Endothelial cell of umbilical vein (primary cell): ENCODE measurements around the gene THSD7B. TPM values are rescaled to one million over a fixed set of nuclear protein-coding genes. Genes with fewer than 3 reads are reported as not detected.

Experiments used
- BruUV-seq: library from RNA; stranded (reverse); fragments of 400-500 nt; replicated peaks from 2 replicates; lab custom pipeline; 2021; lab: Mats Ljungman, UMichigan
- CTCF ChIA-PET: fragments of 300-600, 350-600 bp; sonication (Branson Sonifier 250); formaldehyde crosslinking; loops from one replicate; lab custom pipeline; 2021; ENCODE audit warnings: antibody characterized with exemption, inconsistent platforms; lab: Charles Lee
- POLR2A ChIA-PET: fragments of 300-600, 350-600 bp; sonication (Branson Sonifier 250); formaldehyde crosslinking; loops from one replicate; lab custom pipeline; 2021; ENCODE audit warnings: antibody characterized with exemption, inconsistent platforms; lab: Charles Lee
- DNase-seq: peaks from one replicate; pipeline ENCODE4 v3.0.0-alpha.2; 2011; ENCODE audit warnings: low read depth, low spot score
- FAIRE-seq: peaks from 2 replicates; lab custom pipeline; 2011; peaks lifted over from hg19 to GRCh38; lab: Jason Lieb, UNC
- H2AFZ ChIP-seq: 2 replicates; pipeline ENCODE4 v1.6.0; 2012; ENCODE audit warnings: low read depth, low read length, control low read depth, inconsistent platforms
- H3K27ac ChIP-seq: 2 replicates; pipeline ENCODE4 v1.5.1; 2011; ENCODE audit warnings: low read depth, mild to moderate bottlenecking, control low read depth, low read length, moderate library complexity; ENCODE audit not compliant: insufficient read depth
- H3K27me3 ChIP-seq, 2 experiments: 2 replicates each; pipeline versions ENCODE4 v1.6.0 to v1.6.1; 2011; ENCODE audit warnings: low read length in 2 of 2, mixed read lengths in 1 of 2; ENCODE audit not compliant: control insufficient read depth in 2 of 2, insufficient read depth in 2 of 2
- H3K36me3 ChIP-seq, 2 experiments: 2 replicates in 1 of 2; 3 replicates in 1 of 2; pipeline ENCODE4 v1.5.1; 2011; ENCODE audit warnings: low read length in 2 of 2, mild to moderate bottlenecking in 1 of 2, moderate library complexity in 1 of 2; ENCODE audit not compliant: control insufficient read depth in 2 of 2, insufficient read depth in 2 of 2; ENCODE audit errors: extremely low read depth in 1 of 2
- H3K4me1 ChIP-seq: 3 replicates; pipeline ENCODE4 v1.5.1; 2011; ENCODE audit warnings: mild to moderate bottlenecking, low read length; ENCODE audit not compliant: control insufficient read depth, insufficient read depth; ENCODE audit errors: extremely low read depth
- H3K4me2 ChIP-seq: 2 replicates; pipeline ENCODE4 v1.6.1; 2011; ENCODE audit warnings: low read length, control low read depth, mixed read lengths; ENCODE audit not compliant: insufficient read depth
- H3K4me3 ChIP-seq, 3 experiments: fragments of 200-600 bp in 1 of 3; sonication (generic), shearing (Covaris generic) in 1 of 3; replicated peaks in 1 of 3; 2 replicates each; pipeline ENCODE4 v1.5.1; 2011 to 2016; ENCODE audit warnings: control low read depth in 3 of 3, low read length in 3 of 3, mild to moderate bottlenecking in 2 of 3, inconsistent platforms in 1 of 3, low read depth in 1 of 3, moderate library complexity in 1 of 3; ENCODE audit not compliant: insufficient read depth in 1 of 3
- H3K79me2 ChIP-seq: 2 replicates; pipeline ENCODE4 v1.6.0; 2012; ENCODE audit warnings: low read length, inconsistent platforms; ENCODE audit not compliant: control insufficient read depth, insufficient read depth
- H3K9ac ChIP-seq: replicated peaks from 2 replicates; pipeline ENCODE3; 2011; ENCODE audit warnings: low read length, control low read depth; ENCODE audit not compliant: insufficient read depth; ENCODE audit errors: extremely low read depth
- H3K9me1 ChIP-seq: replicated peaks from 3 replicates; pipeline ENCODE4 v1.6.0; 2011; ENCODE audit warnings: mild to moderate bottlenecking, low read length; ENCODE audit not compliant: control insufficient read depth, insufficient read depth; ENCODE audit errors: extremely low read depth
- H3K9me3 ChIP-seq: replicated peaks from 2 replicates; pipeline ENCODE4 v1.5.1; 2012; ENCODE audit warnings: low read length, inconsistent platforms; ENCODE audit not compliant: control insufficient read depth, insufficient read depth
- H4K20me1 ChIP-seq: replicated peaks from 2 replicates; pipeline ENCODE3; 2011; ENCODE audit warnings: mild to moderate bottlenecking, low read length; ENCODE audit not compliant: control insufficient read depth, insufficient read depth; ENCODE audit errors: extremely low read depth
- EZH2 ChIP-seq: IDR thresholded peaks from 2 replicates; pipeline ENCODE4 v1.6.1; 2012; ENCODE audit warnings: borderline replicate concordance, low read depth, mild to moderate bottlenecking, moderate library complexity, low read length, inconsistent platforms; ENCODE audit not compliant: severe bottlenecking
- FOS ChIP-seq: IDR thresholded peaks from 2 replicates; pipeline ENCODE4 v1.6.1; 2011; ENCODE audit warnings: mild to moderate bottlenecking, low read length, moderate library complexity, borderline replicate concordance; ENCODE audit not compliant: insufficient read depth
- GATA2 ChIP-seq: IDR thresholded peaks from 2 replicates; pipeline ENCODE4 v1.7.0; 2011; ENCODE audit warnings: low read depth, mild to moderate bottlenecking, moderate library complexity, mixed read lengths, low read length; ENCODE audit not compliant: insufficient read length, insufficient read depth
- JUN ChIP-seq: IDR thresholded peaks from 2 replicates; pipeline ENCODE4 v1.6.1; 2011; ENCODE audit warnings: borderline replicate concordance, low read depth; ENCODE audit not compliant: insufficient read length, insufficient read depth
- MAX ChIP-seq: IDR thresholded peaks from 2 replicates; pipeline ENCODE4 v1.6.1; 2011; ENCODE audit not compliant: insufficient read depth, insufficient read length
- MYC ChIP-seq: IDR thresholded peaks from one replicate; pipeline ENCODE4 v1.6.1; 2011; ENCODE audit warnings: mild to moderate bottlenecking, low read depth, low read length
- POLR2A ChIP-seq: IDR thresholded peaks from 2 replicates; pipeline ENCODE4 v1.6.1; 2012; ENCODE audit warnings: low read depth, mild to moderate bottlenecking, control low read depth, low read length
- POLR2AphosphoS5 ChIP-seq: IDR thresholded peaks from 2 replicates; pipeline ENCODE4 v1.6.1; 2012; ENCODE audit warnings: low read depth, mild to moderate bottlenecking, control low read depth, low read length, moderate library complexity; ENCODE audit not compliant: insufficient read depth
- dilution Hi-C: fragments of 300-500 bp; cut with MboI; formaldehyde crosslinking; loops from one replicate; pipeline ENCODE4 v1.15.0; 2019; ENCODE audit warnings: low sequenced_read_pairs; ENCODE audit not compliant: extremely low pct_ligation_motif_present
- intact Hi-C: fragments of 100-400 bp; cut with micrococcal nuclease; formaldehyde crosslinking; loops from one replicate; pipeline ENCODE4 v1.10.0; 2022
- polyA plus RNA-seq, 4 experiments: library from polyadenylated mRNA; depleted of rRNA in 3 of 4; stranded (reverse) in 3 of 4; unstranded in 1 of 4; fragments of >200 nt; gene quantifications; 2 replicates each; pipeline versions ENCODE4 v1.2.1 to v1.2.3, GENCODE V29; 2011 to 2012; ENCODE audit warnings: missing spikeins in 1 of 4
- total RNA-seq: library from RNA; stranded (reverse); gene quantifications from 2 replicates; pipeline ENCODE4 v1.2.3, GENCODE V29; 2021
- TF ChIP-seq, protein P1 (sequence below), 2 donors: IDR thresholded peaks; 1 replicate in 1 of 2; 2 replicates in 1 of 2; pipeline ENCODE4 v1.5.1; 2011; ENCODE audit warnings: low read length in 2 of 2, mild to moderate bottlenecking in 2 of 2, moderate library complexity in 2 of 2, control low read depth in 1 of 2, inconsistent platforms in 1 of 2, low read depth in 1 of 2; ENCODE audit not compliant: insufficient read depth in 1 of 2; ENCODE audit errors: extremely low read depth in 1 of 2

Gene THSD7B
- total and polyA plus RNA-seq, 2 donors (not counting 3 experiments of a cell fraction or from before 2014, with no cell fraction given), result 0.04 TPM; not detected in 1

DNA sequence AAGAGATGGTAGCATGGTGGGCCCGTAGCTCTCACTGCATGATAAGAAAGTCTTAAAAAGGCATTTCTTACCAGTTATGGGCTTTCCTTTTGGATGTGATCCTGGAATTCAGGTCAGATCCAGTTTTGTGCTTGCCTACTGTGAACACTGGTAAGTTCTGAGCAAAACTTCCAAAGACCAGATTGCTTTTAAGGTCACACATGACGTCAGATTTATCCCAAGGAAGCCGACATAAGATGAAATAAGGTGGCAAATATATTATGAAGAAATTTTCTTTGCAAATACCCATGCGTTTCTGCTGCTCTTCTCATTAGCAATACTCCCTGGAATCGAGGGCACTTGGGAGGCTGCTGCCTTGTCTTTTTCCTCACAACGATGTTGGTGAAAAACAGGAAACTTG is 782.5 kb downstream of the THSD7B start:
- intact Hi-C loops (no loop called here), dilution Hi-C loops (no loop called here)
- no peaks in the 10 kb centered on the region for H3K4me1 ChIP-seq
- no peak overlapping the region for H3K27ac ChIP-seq
- no peak overlapping the region for H3K4me3 ChIP-seq
- ChIA-PET POLR2A (no interaction called here), CTCF (no interaction called here)
- peaks cover 10% of the 10 kb centered on the region for H3K9me3 ChIP-seq
- H4K20me1 ChIP-seq, result no peaks in the 10 kb centered on the region
- no TSS peak for BruUV-seq
- H2AFZ ChIP-seq, result no peak overlapping the region
- H3K9ac ChIP-seq, result no peak overlapping the region
- TF ChIP-seq, protein P1, sequence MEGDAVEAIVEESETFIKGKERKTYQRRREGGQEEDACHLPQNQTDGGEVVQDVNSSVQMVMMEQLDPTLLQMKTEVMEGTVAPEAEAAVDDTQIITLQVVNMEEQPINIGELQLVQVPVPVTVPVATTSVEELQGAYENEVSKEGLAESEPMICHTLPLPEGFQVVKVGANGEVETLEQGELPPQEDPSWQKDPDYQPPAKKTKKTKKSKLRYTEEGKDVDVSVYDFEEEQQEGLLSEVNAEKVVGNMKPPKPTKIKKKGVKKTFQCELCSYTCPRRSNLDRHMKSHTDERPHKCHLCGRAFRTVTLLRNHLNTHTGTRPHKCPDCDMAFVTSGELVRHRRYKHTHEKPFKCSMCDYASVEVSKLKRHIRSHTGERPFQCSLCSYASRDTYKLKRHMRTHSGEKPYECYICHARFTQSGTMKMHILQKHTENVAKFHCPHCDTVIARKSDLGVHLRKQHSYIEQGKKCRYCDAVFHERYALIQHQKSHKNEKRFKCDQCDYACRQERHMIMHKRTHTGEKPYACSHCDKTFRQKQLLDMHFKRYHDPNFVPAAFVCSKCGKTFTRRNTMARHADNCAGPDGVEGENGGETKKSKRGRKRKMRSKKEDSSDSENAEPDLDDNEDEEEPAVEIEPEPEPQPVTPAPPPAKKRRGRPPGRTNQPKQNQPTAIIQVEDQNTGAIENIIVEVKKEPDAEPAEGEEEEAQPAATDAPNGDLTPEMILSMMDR (IDR thresholded peaks at IDR 0.05; ENCODE audit: extremely low read depth in 1 of 2, insufficient read depth in 1 of 2, low read depth in 1 of 2, low read length in 2 of 2), result no peak
- TF ChIP-seq POLR2A (no peak), EZH2 (no peak), FOS (no peak), JUN (no peak), MAX (no peak), POLR2AphosphoS5 (no peak), MYC (no peak), GATA2 (no peak)
- no peaks in the 10 kb centered on the region for H3K36me3 ChIP-seq
- H3K79me2 ChIP-seq, result no peaks in the 10 kb centered on the region
- DNase-seq, result no peak
- H3K27me3 ChIP-seq, result no peaks in the 10 kb centered on the region
- FAIRE-seq, result no peak
- no peak overlapping the region for H3K4me2 ChIP-seq
- no peaks in the 10 kb centered on the region for H3K9me1 ChIP-seq
